ENCODE data around the gene CIAO2B. TPM values are rescaled to one million over a fixed set of nuclear protein-coding genes. Genes with fewer than 3 reads are reported as not detected.

The CIAO2B gene
- total RNA-seq, 2 donors from 2014 or later, result 80.2 to 159 TPM

GRCh38 chr16:66904846-66905632 lies 29.2 kb downstream of the CIAO2B start:
- intact Hi-C loops (cut with DNase I), result loop anchor here (2.0 kb wide), 1 partner anchor 18 kb away; no protein-coding TSS in a partner anchor
- DNase-seq (ENCODE audit: low spot score), result no peak
- peak overlapping the region; percentile 31 to 32 for H3K27ac ChIP-seq
- 55% methylated on average over 16 of the region's 16 CpGs for WGBS
- H3K36me3 ChIP-seq, result no peaks in the 10 kb centered on the region
- H3K9me3 ChIP-seq, result no peaks in the 10 kb centered on the region
- TF ChIP-seq CTCF (IDR thresholded peaks at IDR 0.05) (no peak), POLR2AphosphoS5 (IDR thresholded peaks at IDR 0.05) (peak; percentile 5), POLR2A (IDR thresholded peaks at IDR 0.05) (no peak)
- no peak overlapping the region for H3K4me3 ChIP-seq
- H3K27me3 ChIP-seq (replicated peaks; ENCODE audit: insufficient read depth), result no peaks in the 10 kb centered on the region
- H3K4me1 ChIP-seq (replicated peaks), result no peaks in the 10 kb centered on the region

- peak overlapping the region; percentile 31 to 32 for H3K27ac ChIP-seq
- no peaks in the 10 kb centered on the region for H3K9me3 ChIP-seq
- no peak for DNase-seq (ENCODE audit: low spot score)
- no peaks in the 10 kb centered on the region for H3K4me1 ChIP-seq (replicated peaks)
- intact Hi-C loops (cut with DNase I), result loop anchor here (2.0 kb wide), 1 partner anchor 18 kb away; no protein-coding TSS in a partner anchor
- H3K27me3 ChIP-seq (replicated peaks; ENCODE audit: insufficient read depth), result no peaks in the 10 kb centered on the region
- H3K36me3 ChIP-seq, result no peaks in the 10 kb centered on the region
- H3K4me3 ChIP-seq, result no peak overlapping the region
- 85% methylated on average over 13 of the region's 13 CpGs for WGBS
- TF ChIP-seq POLR2AphosphoS5 (IDR thresholded peaks at IDR 0.05) (no peak), POLR2A (IDR thresholded peaks at IDR 0.05) (no peak), CTCF (IDR thresholded peaks at IDR 0.05) (no peak)
These were observed 29.8 kb downstream of the CIAO2B start for GRCh38 chr16:66904428-66904845.

- Histone ChIP-seq H3K27ac (peak overlapping the region in 1 of 2 donors; percentile 31), H3K27me3 (replicated peaks; ENCODE audit: insufficient read depth) (no peaks in the 10 kb centered on the region), H3K36me3 (no peaks in the 10 kb centered on the region), H3K4me3 (no peak overlapping the region), H3K4me1 (replicated peaks) (no peaks in the 10 kb centered on the region), H3K9me3 (no peaks in the 10 kb centered on the region)
- 82% methylated on average over 11 of the region's 11 CpGs for WGBS
- intact Hi-C loops (cut with DNase I), result loop anchor here (2.0 kb wide), 1 partner anchor 19 kb away; no protein-coding TSS in a partner anchor
- DNase-seq (ENCODE audit: low spot score), result no peak
- TF ChIP-seq CTCF (IDR thresholded peaks at IDR 0.05) (no peak), POLR2A (IDR thresholded peaks at IDR 0.05) (no peak), POLR2AphosphoS5 (IDR thresholded peaks at IDR 0.05) (no peak)
These were observed 30.4 kb downstream of the CIAO2B start for GRCh38 chr16:66903544-66904427.

GRCh38 chr16:66902648-66903543 lies 31.3 kb downstream of the CIAO2B start:
- intact Hi-C loops (cut with DNase I), result no loop called here
- no peaks in the 10 kb centered on the region for H3K36me3 ChIP-seq
- H3K4me1 ChIP-seq (replicated peaks), result no peaks in the 10 kb centered on the region
- H3K4me3 ChIP-seq, result no peak overlapping the region
- no peak for TF ChIP-seq CTCF (IDR thresholded peaks at IDR 0.05)
- TF ChIP-seq POLR2AphosphoS5 (IDR thresholded peaks at IDR 0.05), result no peak
- TF ChIP-seq POLR2A (IDR thresholded peaks at IDR 0.05), result no peak
- H3K27ac ChIP-seq, result no peak overlapping the region
- 67% methylated on average over 14 of the region's 14 CpGs for WGBS
- no peak for DNase-seq (ENCODE audit: low spot score)
- no peaks in the 10 kb centered on the region for H3K27me3 ChIP-seq (replicated peaks; ENCODE audit: insufficient read depth)
- H3K9me3 ChIP-seq, result no peaks in the 10 kb centered on the region
